Fibroblast of mammary gland (primary cell): Measurements from ENCODE around the gene VAMP1.

Experiments used
- DNase-seq: peaks from one replicate; pipeline ENCODE4 v3.0.0-alpha.2; 2010; ENCODE audit warnings: low read depth
- H3K4me3 ChIP-seq: 2 replicates; pipeline ENCODE4 v1.5.1; 2011; ENCODE audit warnings: low read depth, mild to moderate bottlenecking, low read length, moderate library complexity; ENCODE audit not compliant: control insufficient read depth
- CTCF ChIP-seq: conservative IDR thresholded peaks from 2 replicates; pipeline ENCODE4 v1.5.1; 2011; ENCODE audit warnings: low read depth, low read length, inconsistent platforms; ENCODE audit not compliant: control insufficient read depth, insufficient read depth

Gene VAMP1

GRCh38 chr12:6466184-6466573 lies 4.3 kb downstream of the VAMP1 start:
- no peak for TF ChIP-seq CTCF
- DNase-seq = no peak
- H3K4me3 ChIP-seq = no peak overlapping the region

- DNase-seq = peak; percentile 80
- TF ChIP-seq CTCF = peak; percentile 99
- no peak overlapping the region for H3K4me3 ChIP-seq
These were observed 4.9 kb downstream of the VAMP1 start for GRCh38 chr12:6465467-6466183.

- no peak for TF ChIP-seq CTCF
- no peak for DNase-seq
- no peak overlapping the region for H3K4me3 ChIP-seq
These were observed 5.9 kb downstream of the VAMP1 start for GRCh38 chr12:6464531-6464930.

- DNase-seq = no peak
- no peak overlapping the region for H3K4me3 ChIP-seq
These were observed 6.6 kb downstream of the VAMP1 start for GRCh38 chr12:6463858-6464257.

GRCh38 chr12:6463216-6463615 lies 7.3 kb downstream of the VAMP1 start:
- DNase-seq = no peak
- no peak for TF ChIP-seq CTCF
- H3K4me3 ChIP-seq = no peak overlapping the region

More at GRCh38 chr12:6463858-6464257, 6.6 kb downstream of the VAMP1 start:
- TF ChIP-seq CTCF = no peak

- H3K4me3 ChIP-seq = no peak overlapping the region
- no peak for DNase-seq
- no peak for TF ChIP-seq CTCF
These were observed 8.1 kb downstream of the VAMP1 start for GRCh38 chr12:6462234-6462995.
